Smooth muscle cell (in vitro differentiated cells): ENCODE results near the gene COTL1. TPM values are rescaled to one million over a fixed set of nuclear protein-coding genes. Genes with fewer than 3 reads are reported as not detected.

Experiments used
- DNase-seq: peaks from one replicate; lab custom pipeline; 2025; ENCODE audit not compliant: unreplicated experiment; lab: John Stamatoyannopoulos, UW
- H2AFZ ChIP-seq: fragments of 200-600 bp; sonication (generic); 2 replicates; pipeline ENCODE4 v1.6.0; 2016; ENCODE audit warnings: antibody characterized with exemption, low read depth, mild to moderate bottlenecking
- H3F3A ChIP-seq: fragments of 200-600 bp; sonication (generic); 2 replicates; pipeline ENCODE4 v1.6.0; 2017; ENCODE audit warnings: antibody characterized with exemption, low read depth
- H3K27ac ChIP-seq: fragments of 200-600 bp; sonication (generic); 2 replicates; pipeline ENCODE4 v1.5.1; 2016; ENCODE audit warnings: low read depth, mild to moderate bottlenecking
- H3K27me3 ChIP-seq: fragments of 200-600 bp; sonication (generic); 2 replicates; pipeline ENCODE4 v1.6.1; 2016; ENCODE audit warnings: low read depth, mild to moderate bottlenecking
- H3K36me3 ChIP-seq: fragments of 200-600 bp; sonication (generic); 2 replicates; pipeline ENCODE4 v1.5.1; 2016; ENCODE audit warnings: low read depth
- H3K4me1 ChIP-seq: fragments of 200-600 bp; sonication (generic); 2 replicates; pipeline ENCODE4 v1.5.1; 2016; ENCODE audit warnings: low read depth
- H3K4me2 ChIP-seq: fragments of 200-600 bp; sonication (generic); 2 replicates; pipeline ENCODE4 v1.6.0; 2016; ENCODE audit warnings: mild to moderate bottlenecking
- H3K4me3 ChIP-seq: fragments of 200-600 bp; sonication (generic); 2 replicates; pipeline ENCODE4 v1.5.1; 2016; ENCODE audit warnings: mild to moderate bottlenecking
- H3K79me2 ChIP-seq: fragments of 200-600 bp; sonication (generic); 2 replicates; pipeline ENCODE4 v1.6.0; 2016; ENCODE audit warnings: low read depth, mild to moderate bottlenecking
- H3K9ac ChIP-seq: fragments of 200-600 bp; sonication (generic); 2 replicates; pipeline ENCODE4 v1.6.0; 2016; ENCODE audit warnings: low read depth
- H3K9me3 ChIP-seq: fragments of 200-600 bp; sonication (generic); replicated peaks from 2 replicates; pipeline ENCODE4 v1.5.1; 2016; ENCODE audit warnings: low read depth
- H4K20me1 ChIP-seq: fragments of 200-600 bp; sonication (generic); 2 replicates; pipeline ENCODE4 v1.6.0; 2016; ENCODE audit warnings: low read depth
- CTCF ChIP-seq: fragments of 200-600 bp; sonication (generic); IDR thresholded peaks from 2 replicates; pipeline ENCODE4 v1.5.1; 2017; ENCODE audit warnings: borderline replicate concordance, mild to moderate bottlenecking, antibody characterized with exemption; ENCODE audit not compliant: insufficient read depth, poor library complexity, severe bottlenecking
- WGBS: methylation state at CpG from one replicate; pipeline ENCODE4 v1.1.7; 2016; ENCODE audit warnings: low lambda C conversion rate; 5-methylcytosine and 5-hydroxymethylcytosine counted together
- polyA plus RNA-seq: library from polyadenylated mRNA; unstranded; fragments of >200 nt; fragmentation: Nextera tagmentation; extraction: Ambion mirVana; gene quantifications from 2 replicates; pipeline ENCODE4 v1.2.1, GENCODE V29; 2016
- total RNA-seq: library from RNA; depleted of rRNA; stranded (reverse); fragments of >200 nt; gene quantifications from 2 replicates; pipeline ENCODE4 v1.2.3, GENCODE V29; 2014

The COTL1 gene
- total and polyA plus RNA-seq, 2 experiments from 2014 or later, result 81.2 to 233 TPM

- no peak overlapping the region for H3K4me3 ChIP-seq
- H4K20me1 ChIP-seq, result no peaks in the 10 kb centered on the region
- H3F3A ChIP-seq, result no peaks in the 10 kb centered on the region
- H3K9ac ChIP-seq, result no peak overlapping the region
- WGBS, result 43% methylated on average over 12 of the region's 12 CpGs
- peak overlapping the region; percentile 42 for H2AFZ ChIP-seq
- DNase-seq, result no peak
- peak overlapping the region; percentile 0 for H3K4me2 ChIP-seq
- H3K9me3 ChIP-seq, result no peaks in the 10 kb centered on the region
- no peaks in the 10 kb centered on the region for H3K36me3 ChIP-seq
- TF ChIP-seq CTCF, result no peak
- H3K79me2 ChIP-seq, result no peaks in the 10 kb centered on the region
- H3K27ac ChIP-seq, result no peak overlapping the region
- H3K4me1 ChIP-seq, result peaks cover 20% of the 10 kb centered on the region
- no peaks in the 10 kb centered on the region for H3K27me3 ChIP-seq
Measured at GRCh38 chr16:84547546-84548061, 70.3 kb downstream of the COTL1 start.

GRCh38 chr16:84546669-84547545 is 71.0 kb downstream of the COTL1 start:
- Histone ChIP-seq H3K4me1 (peaks cover 20% of the 10 kb centered on the region), H3K4me3 (no peak overlapping the region), H3K36me3 (no peaks in the 10 kb centered on the region), H3K9ac (no peak overlapping the region), H3K9me3 (no peaks in the 10 kb centered on the region), H3K4me2 (peak overlapping the region; percentile 0), H3K27ac (no peak overlapping the region), H3K79me2 (no peaks in the 10 kb centered on the region), H4K20me1 (no peaks in the 10 kb centered on the region), H2AFZ (peak overlapping the region; percentile 42), H3K27me3 (no peaks in the 10 kb centered on the region), H3F3A (peaks cover 3% of the 10 kb centered on the region)
- no peak for DNase-seq
- WGBS, result 65% methylated on average over 22 of the region's 22 CpGs
- no peak for TF ChIP-seq CTCF

GRCh38 chr16:84545114-84545737 is 72.7 kb downstream of the COTL1 start:
- H3K27ac ChIP-seq, result no peak overlapping the region
- H2AFZ ChIP-seq, result no peak overlapping the region
- no peak for DNase-seq
- WGBS, result 84% methylated on average over 12 of the region's 12 CpGs
- no peaks in the 10 kb centered on the region for H4K20me1 ChIP-seq
- peaks cover 20% of the 10 kb centered on the region for H3K4me1 ChIP-seq
- H3K27me3 ChIP-seq, result no peaks in the 10 kb centered on the region
- no peaks in the 10 kb centered on the region for H3K9me3 ChIP-seq
- no peak overlapping the region for H3K9ac ChIP-seq
- no peaks in the 10 kb centered on the region for H3K79me2 ChIP-seq
- H3K4me2 ChIP-seq, result no peak overlapping the region
- H3K4me3 ChIP-seq, result no peak overlapping the region
- peaks cover 3% of the 10 kb centered on the region for H3F3A ChIP-seq
- no peaks in the 10 kb centered on the region for H3K36me3 ChIP-seq
- TF ChIP-seq CTCF, result no peak
